Measurements from ENCODE around the gene ANKRD33B.
"Not testable (repeated sequence)": the region's sequence is repeated elsewhere in the genome, so short reads cannot be mapped to it uniquely, and the experiment has no call there.

ANKRD33B gene

GRCh38 chr5:10636363-10637142, 72.7 kb downstream of the ANKRD33B start:
- no peaks in the 10 kb centered on the region for H3K27me3 Mint-ChIP-seq
- peaks cover 43% of the 10 kb centered on the region for H3K4me1 Mint-ChIP-seq

DNA sequence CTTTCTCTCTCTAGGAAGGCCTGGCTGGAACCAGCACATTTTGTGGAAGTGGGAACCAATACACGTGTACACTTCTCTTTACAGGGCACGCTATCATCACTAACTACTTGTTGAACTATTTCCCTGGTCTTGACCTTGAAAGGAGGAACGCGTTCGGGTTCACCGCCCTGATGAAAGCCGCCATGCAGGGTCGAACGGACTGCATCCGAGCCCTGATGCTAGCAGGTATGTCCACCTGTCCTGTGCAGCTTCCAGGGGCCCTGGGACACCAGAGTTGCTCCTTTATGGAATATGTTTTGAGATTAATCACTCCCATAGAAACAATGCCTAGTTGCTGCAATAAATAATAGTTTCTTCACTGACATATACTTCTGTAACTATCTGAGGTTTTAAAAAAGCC, 74.1 kb downstream of the ANKRD33B start:
- no peak overlapping the region for H3K4me3 Mint-ChIP-seq
- CTCF ChIA-PET: no interaction called here
- no peak for DNase-seq
- peaks cover 12% of the 10 kb centered on the region for H3K36me3 Mint-ChIP-seq
- peaks cover 3% of the 10 kb centered on the region for H3K27me3 Mint-ChIP-seq
- H3K27ac Mint-ChIP-seq: no peak overlapping the region
- H3K9me3 Mint-ChIP-seq: peaks cover 15% of the 10 kb centered on the region
- peaks cover 36% of the 10 kb centered on the region for H3K4me1 Mint-ChIP-seq

More at GRCh38 chr5:10636363-10637142, 72.7 kb downstream of the ANKRD33B start:
- Mint-ChIP-seq H3K36me3 (peaks cover 12% of the 10 kb centered on the region), H3K4me3 (no peak overlapping the region), H3K9me3 (peaks cover 15% of the 10 kb centered on the region), H3K27ac (no peak overlapping the region)
- CTCF ChIA-PET: interaction anchor here (0.8 to 1.5 kb wide), 3 partner anchors 53 to 228 kb away, joined by 3 read pairs; no protein-coding TSS in a partner anchor
- DNase-seq: no peak

- H3K4me3 Mint-ChIP-seq, H3K27ac Mint-ChIP-seq, CTCF ChIA-PET, DNase-seq: not testable (repeated sequence)
- Mint-ChIP-seq H3K36me3 (peaks cover 12% of the 10 kb centered on the region), H3K9me3 (peaks cover 15% of the 10 kb centered on the region), H3K27me3 (peaks cover 10% of the 10 kb centered on the region), H3K4me1 (peaks cover 31% of the 10 kb centered on the region)
These were observed 74.9 kb downstream of the ANKRD33B start for GRCh38 chr5:10638723-10639122.

GRCh38 chr5:10639846-10640368, 76.0 kb downstream of the ANKRD33B start:
- Mint-ChIP-seq H3K4me1 (peaks cover 27% of the 10 kb centered on the region), H3K27ac (no peak overlapping the region), H3K9me3 (peaks cover 15% of the 10 kb centered on the region), H3K27me3 (peaks cover 19% of the 10 kb centered on the region), H3K36me3 (peaks cover 12% of the 10 kb centered on the region), H3K4me3 (no peak overlapping the region)
- CTCF ChIA-PET: no interaction called here
- DNase-seq: no peak

DNA sequence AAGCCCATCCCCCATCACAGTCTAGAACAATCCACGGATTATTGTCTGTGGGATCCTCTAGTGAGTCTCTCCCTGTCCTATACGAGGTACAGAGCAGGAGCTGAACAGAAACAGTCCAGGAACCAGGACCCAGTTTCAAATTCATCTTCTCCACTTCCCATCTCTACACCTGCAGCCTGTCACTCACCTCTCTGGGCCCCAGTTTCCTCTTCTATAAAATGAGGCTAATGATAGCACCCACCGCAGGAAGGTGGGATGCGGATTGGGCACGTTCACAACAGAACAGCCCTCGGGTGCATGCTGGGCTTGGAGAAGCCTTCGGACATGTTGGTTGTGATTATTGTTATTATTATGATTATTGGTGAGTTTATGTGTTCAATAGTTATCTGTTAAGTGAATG, 78.5 kb downstream of the ANKRD33B start:
- CTCF ChIA-PET: no interaction called here

DNA sequence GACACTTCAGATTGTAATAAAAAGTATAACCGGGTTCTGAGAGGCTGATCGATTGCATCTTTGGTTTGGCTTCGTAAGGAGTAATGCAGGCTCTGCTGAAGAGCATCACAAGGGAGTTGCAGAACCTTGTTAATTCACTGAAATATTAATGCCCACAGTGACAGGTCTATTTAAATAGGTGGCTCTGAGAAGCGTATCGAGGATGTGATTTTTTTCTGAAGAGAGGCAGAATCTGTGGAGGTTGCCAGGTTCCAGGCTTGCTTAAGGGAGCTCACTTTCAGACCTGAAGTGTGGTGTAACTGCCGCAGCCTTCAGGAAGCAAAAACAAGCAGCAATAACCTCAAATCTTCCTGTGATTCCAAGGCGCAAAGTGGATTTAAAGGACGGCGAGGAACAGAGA, 80.3 kb downstream of the ANKRD33B start:
- H3K27me3 Mint-ChIP-seq: peaks cover 27% of the 10 kb centered on the region
- peaks cover 5% of the 10 kb centered on the region for H3K36me3 Mint-ChIP-seq
- CTCF ChIA-PET: interaction anchor here (1.8 kb wide), 1 partner anchor 192 kb away, joined by 3 read pairs; no protein-coding TSS in a partner anchor
- no peak overlapping the region for H3K27ac Mint-ChIP-seq
- H3K4me3 Mint-ChIP-seq: no peak overlapping the region
- no peak for DNase-seq
- peaks cover 16% of the 10 kb centered on the region for H3K4me1 Mint-ChIP-seq
- peaks cover 8% of the 10 kb centered on the region for H3K9me3 Mint-ChIP-seq

More for the DNA sequence above, 78.5 kb downstream of the ANKRD33B start:
- peaks cover 27% of the 10 kb centered on the region for H3K27me3 Mint-ChIP-seq
- no peak overlapping the region for H3K27ac Mint-ChIP-seq
- H3K36me3 Mint-ChIP-seq: peaks cover 12% of the 10 kb centered on the region
- peaks cover 15% of the 10 kb centered on the region for H3K9me3 Mint-ChIP-seq
- H3K4me3 Mint-ChIP-seq: no peak overlapping the region
- peaks cover 16% of the 10 kb centered on the region for H3K4me1 Mint-ChIP-seq
- no peak for DNase-seq

- Mint-ChIP-seq H3K4me3 (no peak overlapping the region), H3K36me3 (peaks cover 1% of the 10 kb centered on the region), H3K27me3 (peaks cover 27% of the 10 kb centered on the region), H3K9me3 (peaks cover 5% of the 10 kb centered on the region), H3K4me1 (peaks cover 16% of the 10 kb centered on the region), H3K27ac (no peak overlapping the region)
- DNase-seq: no peak
- CTCF ChIA-PET: interaction anchor here (1.7 to 1.8 kb wide), 2 partner anchors 18 to 192 kb away, joined by 3 to 5 read pairs; no protein-coding TSS in a partner anchor
These were observed 81.3 kb downstream of the ANKRD33B start for GRCh38 chr5:10645146-10645545.

DNA sequence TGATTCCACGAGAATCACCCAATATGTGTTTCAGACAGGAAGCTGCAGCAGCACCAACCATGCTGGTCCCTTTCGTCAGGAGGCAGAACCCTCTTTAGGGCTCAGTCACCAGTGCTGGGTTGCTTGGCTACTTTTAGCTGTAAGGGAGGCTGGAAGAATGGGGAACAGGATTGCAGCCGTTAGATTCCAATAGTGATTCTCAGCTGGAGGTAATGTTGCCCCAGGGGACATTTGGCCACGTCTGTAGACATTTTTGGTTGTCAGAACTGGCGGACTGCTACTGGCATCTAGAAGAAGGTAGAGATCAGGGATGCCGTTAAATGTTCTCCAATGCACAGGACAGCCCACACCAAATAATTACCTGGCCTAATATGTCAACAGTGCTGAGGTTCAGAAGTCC, 81.8 kb downstream of the ANKRD33B start:
- CTCF ChIA-PET: interaction anchor here (1.7 kb wide), 1 partner anchor 18 kb away, joined by 5 read pairs; no protein-coding TSS in a partner anchor
- Mint-ChIP-seq H3K27me3 (peaks cover 27% of the 10 kb centered on the region), H3K27ac (no peak overlapping the region)

GRCh38 chr5:10647640-10648039, 83.8 kb downstream of the ANKRD33B start:
- Mint-ChIP-seq H3K9me3 (no peaks in the 10 kb centered on the region), H3K4me1 (peaks cover 16% of the 10 kb centered on the region), H3K36me3 (no peaks in the 10 kb centered on the region), H3K27ac (no peak overlapping the region), H3K4me3 (no peak overlapping the region), H3K27me3 (peaks cover 27% of the 10 kb centered on the region)
- CTCF ChIA-PET: no interaction called here
- DNase-seq: no peak

More for the DNA sequence above, 81.8 kb downstream of the ANKRD33B start:
- Mint-ChIP-seq H3K4me3 (no peak overlapping the region), H3K36me3 (no peaks in the 10 kb centered on the region), H3K4me1 (peaks cover 16% of the 10 kb centered on the region), H3K9me3 (peaks cover 3% of the 10 kb centered on the region)
- no peak for DNase-seq

DNA sequence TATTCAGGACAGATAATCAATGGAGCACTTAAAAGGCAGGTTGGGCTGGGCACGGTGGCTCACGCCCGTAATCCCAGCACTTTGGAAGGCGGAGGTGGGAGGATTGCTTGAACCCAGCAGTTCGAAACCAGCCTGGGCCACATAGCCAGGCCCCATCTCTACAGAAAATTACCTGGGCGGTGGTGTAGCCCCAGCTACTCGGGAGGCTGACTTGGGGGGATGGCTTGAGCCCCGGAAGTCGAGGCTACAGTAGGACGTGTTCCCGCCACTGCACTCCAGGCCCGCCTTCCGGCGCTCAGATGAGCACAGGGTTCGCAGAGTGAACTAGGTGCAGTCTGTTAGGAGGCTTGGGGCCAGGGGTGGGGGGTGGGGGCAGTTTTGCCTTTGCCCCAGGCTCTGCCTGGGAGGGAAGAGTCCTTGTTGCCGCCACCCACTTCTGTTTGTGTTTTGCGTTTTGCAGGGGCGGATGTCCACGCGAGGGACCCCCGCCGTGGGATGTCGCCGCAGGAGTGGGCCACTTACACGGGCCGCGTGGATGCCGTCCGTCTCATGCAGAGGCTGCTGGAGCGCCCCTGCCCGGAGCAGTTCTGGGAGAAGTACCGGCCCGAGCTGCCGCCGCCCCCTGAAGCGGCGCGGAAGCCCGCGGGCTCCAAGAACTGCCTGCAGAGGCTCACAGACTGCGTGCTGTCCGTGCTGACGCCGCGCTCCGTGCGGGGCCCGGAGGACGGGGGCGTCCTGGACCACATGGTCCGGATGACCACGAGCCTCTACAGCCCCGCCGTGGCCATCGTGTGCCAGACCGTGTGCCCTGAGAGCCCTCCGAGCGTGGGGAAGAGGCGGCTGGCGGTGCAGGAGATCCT, 85.2 kb downstream of the ANKRD33B start:
- no peaks in the 10 kb centered on the region for H3K9me3 Mint-ChIP-seq
- no peak overlapping the region for H3K27ac Mint-ChIP-seq
- no peak overlapping the region for H3K4me3 Mint-ChIP-seq
- H3K4me1 Mint-ChIP-seq: peaks cover 16% of the 10 kb centered on the region
- CTCF ChIA-PET: no interaction called here
- DNase-seq: no peak
- no peaks in the 10 kb centered on the region for H3K36me3 Mint-ChIP-seq
- H3K27me3 Mint-ChIP-seq: peaks cover 16% of the 10 kb centered on the region

GRCh38 chr5:10649666-10650380, 86.0 kb downstream of the ANKRD33B start:
- H3K27ac Mint-ChIP-seq: no peak overlapping the region
- H3K36me3 Mint-ChIP-seq: no peaks in the 10 kb centered on the region
- H3K4me1 Mint-ChIP-seq: peaks cover 8% of the 10 kb centered on the region
- CTCF ChIA-PET: no interaction called here
- no peaks in the 10 kb centered on the region for H3K9me3 Mint-ChIP-seq
- DNase-seq: no peak
- H3K4me3 Mint-ChIP-seq: no peak overlapping the region
- H3K27me3 Mint-ChIP-seq: peaks cover 9% of the 10 kb centered on the region

DNA sequence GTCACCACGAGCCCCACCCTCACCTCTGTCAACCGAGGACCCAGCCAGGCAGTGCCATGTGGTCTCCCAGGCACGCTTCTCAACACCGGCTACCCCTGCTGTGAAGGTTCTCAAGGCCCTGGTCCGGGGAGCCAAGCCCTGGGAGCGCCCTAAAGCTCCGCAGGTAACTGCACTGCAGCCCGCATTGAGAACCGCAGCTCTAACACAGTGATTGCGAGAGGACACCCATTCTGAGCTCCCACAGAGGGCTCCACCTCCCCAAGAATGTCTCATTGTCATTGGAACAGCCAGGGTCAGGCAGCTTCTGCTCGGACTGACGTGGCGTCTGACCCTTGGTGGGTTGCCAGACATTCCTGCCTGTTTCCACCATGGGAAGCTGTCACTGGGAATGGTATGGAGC, 88.3 kb downstream of the ANKRD33B start:
- Mint-ChIP-seq H3K4me1 (no peaks in the 10 kb centered on the region), H3K36me3 (no peaks in the 10 kb centered on the region), H3K27ac (no peak overlapping the region), H3K9me3 (no peaks in the 10 kb centered on the region), H3K4me3 (no peak overlapping the region), H3K27me3 (no peaks in the 10 kb centered on the region)
- no peak for DNase-seq
- CTCF ChIA-PET: no interaction called here

DNA sequence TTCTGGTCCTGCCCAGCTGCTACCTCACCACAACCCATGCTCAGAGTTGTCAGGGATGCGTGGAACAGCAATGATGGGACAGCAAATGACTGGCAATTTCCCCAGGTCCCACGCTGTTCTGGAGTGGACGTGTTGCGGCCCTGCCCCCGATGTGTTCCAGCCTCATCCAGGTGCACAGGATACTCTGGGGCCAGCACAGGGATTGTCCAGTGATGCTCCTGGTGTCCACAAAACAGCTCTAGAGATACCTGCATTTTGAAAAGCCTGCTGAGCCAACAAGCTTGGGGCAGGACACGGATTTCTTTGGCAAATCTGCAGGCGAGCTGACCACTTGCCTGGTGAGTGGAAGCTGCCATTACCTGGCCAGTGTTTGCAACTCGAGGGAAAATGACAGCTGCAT, 88.7 kb downstream of the ANKRD33B start:
- Mint-ChIP-seq H3K27ac (no peak overlapping the region), H3K27me3 (no peaks in the 10 kb centered on the region), H3K36me3 (no peaks in the 10 kb centered on the region), H3K4me1 (no peaks in the 10 kb centered on the region), H3K4me3 (no peak overlapping the region), H3K9me3 (no peaks in the 10 kb centered on the region)
- CTCF ChIA-PET: no interaction called here
- no peak for DNase-seq

GRCh38 chr5:10653043-10653442, 89.2 kb downstream of the ANKRD33B start:
- H3K4me1 Mint-ChIP-seq: no peaks in the 10 kb centered on the region
- no peak for DNase-seq
- H3K27me3 Mint-ChIP-seq: no peaks in the 10 kb centered on the region
- H3K27ac Mint-ChIP-seq: no peak overlapping the region
- CTCF ChIA-PET: no interaction called here
- no peak overlapping the region for H3K4me3 Mint-ChIP-seq
- no peaks in the 10 kb centered on the region for H3K9me3 Mint-ChIP-seq
- H3K36me3 Mint-ChIP-seq: no peaks in the 10 kb centered on the region

Measured in activated naive CD4-positive, alpha-beta T cell treated with anti-CD3 and anti-CD28 coated beads, Interleukin-2, amount 10 ng/mL, durations not matched to agents 7 days and 5 days (primary cell).